ENCODE results near the gene A4GALT. TPM values are rescaled to one million over a fixed set of nuclear protein-coding genes. Genes with fewer than 3 reads are reported as not detected.
A peak's percentile ranks its signal among the peaks of the same experiment; 100 is the strongest.

Gene A4GALT
- total and polyA plus RNA-seq, 11 donors: 30.7 to 230 (median 67.2) TPM

DNA sequence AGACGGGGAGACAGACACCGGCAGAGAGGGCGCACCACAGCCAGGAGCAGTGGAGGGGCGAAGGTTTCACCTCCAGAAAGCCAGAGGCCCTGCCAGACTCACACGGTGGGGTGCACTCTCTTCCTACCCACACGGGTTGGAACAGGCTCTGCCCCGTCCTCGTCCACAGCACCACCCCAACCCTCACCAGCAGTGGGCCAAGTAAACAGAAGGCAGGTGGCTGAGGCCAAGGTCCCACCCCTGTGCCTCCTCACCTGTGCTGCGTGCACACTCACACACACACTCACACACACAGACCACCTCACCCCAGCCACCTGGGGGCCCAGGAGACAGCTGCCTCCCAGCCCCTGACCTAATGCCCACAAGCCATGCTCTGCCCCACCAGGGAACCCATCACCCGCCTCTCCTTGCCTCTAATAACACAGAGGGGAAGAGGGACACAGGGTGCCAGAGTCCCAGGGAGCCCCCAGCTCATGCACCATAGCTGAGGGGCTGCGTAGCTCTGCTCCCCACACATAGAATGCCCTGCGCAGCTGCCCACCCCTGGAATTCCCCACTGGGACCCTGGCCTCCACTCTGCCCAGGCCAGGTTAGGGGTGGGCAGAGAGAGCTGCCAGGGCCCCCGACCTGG, 74.6 kb downstream of the A4GALT start:
- H3K27ac ChIP-seq: peak overlapping the region; percentile 84 to 97 (median 92)
- peak overlapping the region; percentile 17 to 94 (median 47) for H3K4me3 ChIP-seq
- H3K36me3 ChIP-seq: no peaks in the 10 kb centered on the region
- no peaks in the 10 kb centered on the region for H3K9me3 ChIP-seq
- no peaks in the 10 kb centered on the region for H3K27me3 ChIP-seq
- TF ChIP-seq, protein P1, sequence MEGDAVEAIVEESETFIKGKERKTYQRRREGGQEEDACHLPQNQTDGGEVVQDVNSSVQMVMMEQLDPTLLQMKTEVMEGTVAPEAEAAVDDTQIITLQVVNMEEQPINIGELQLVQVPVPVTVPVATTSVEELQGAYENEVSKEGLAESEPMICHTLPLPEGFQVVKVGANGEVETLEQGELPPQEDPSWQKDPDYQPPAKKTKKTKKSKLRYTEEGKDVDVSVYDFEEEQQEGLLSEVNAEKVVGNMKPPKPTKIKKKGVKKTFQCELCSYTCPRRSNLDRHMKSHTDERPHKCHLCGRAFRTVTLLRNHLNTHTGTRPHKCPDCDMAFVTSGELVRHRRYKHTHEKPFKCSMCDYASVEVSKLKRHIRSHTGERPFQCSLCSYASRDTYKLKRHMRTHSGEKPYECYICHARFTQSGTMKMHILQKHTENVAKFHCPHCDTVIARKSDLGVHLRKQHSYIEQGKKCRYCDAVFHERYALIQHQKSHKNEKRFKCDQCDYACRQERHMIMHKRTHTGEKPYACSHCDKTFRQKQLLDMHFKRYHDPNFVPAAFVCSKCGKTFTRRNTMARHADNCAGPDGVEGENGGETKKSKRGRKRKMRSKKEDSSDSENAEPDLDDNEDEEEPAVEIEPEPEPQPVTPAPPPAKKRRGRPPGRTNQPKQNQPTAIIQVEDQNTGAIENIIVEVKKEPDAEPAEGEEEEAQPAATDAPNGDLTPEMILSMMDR (IDR thresholded peaks at IDR 0.05): no peak
- no peak for TF ChIP-seq POLR2A (IDR thresholded peaks at IDR 0.05)
- intact Hi-C loops (cut with DNase I): loop anchor here in 2 of 10 donors (2.0 to 5.0 kb wide), 3 partner anchors 31 to 211 kb away; partner anchors contain the start of genes POLDIP3 (in 2 of the 2) and ARFGAP3 (in 1 of the 2)
- H3K4me1 ChIP-seq: peaks cover 30 to 81% (median 73%) of the 10 kb centered on the region in 12 donors
- DNase-seq: no peak
- 30 to 55% (median 44%) methylated on average over 8 to 13 of the region's 13 CpGs for WGBS, 4 donors
- peak in 2 of 4 donors; percentile 0 to 2 for ATAC-seq

DNA sequence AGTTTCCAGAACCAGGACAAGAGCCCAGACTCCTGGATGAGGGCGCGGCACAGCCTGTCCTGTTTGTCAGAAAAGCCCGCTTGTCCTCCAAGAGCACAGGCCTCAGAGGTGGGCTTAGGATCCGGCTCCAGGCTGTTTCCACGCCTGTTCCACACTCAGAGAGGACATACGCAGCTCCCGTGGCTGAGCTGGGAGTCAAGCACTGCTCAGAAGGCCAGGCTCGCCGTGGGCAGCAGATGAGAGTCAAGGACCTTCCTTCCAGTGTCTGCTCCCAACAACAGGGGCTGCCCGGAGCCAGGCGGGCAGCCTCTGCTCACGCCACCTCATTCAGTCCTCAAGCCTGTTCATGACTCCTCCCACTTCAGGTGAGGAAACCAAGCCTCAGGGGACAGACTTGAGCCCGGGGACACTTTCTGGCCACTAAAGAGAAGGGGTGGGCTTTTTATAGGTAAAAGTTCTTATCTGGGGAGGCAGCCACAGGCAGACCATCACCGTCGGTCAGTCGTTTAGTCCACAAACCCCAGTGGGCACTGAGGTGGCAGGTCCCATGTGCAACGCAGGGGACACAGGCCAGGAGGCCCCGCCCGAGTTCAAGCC, 75.2 kb downstream of the A4GALT start:
- Histone ChIP-seq H3K4me3 (peak overlapping the region in 11 of 12 donors; percentile 25 to 94 (median 48)), H3K27me3 (no peaks in the 10 kb centered on the region), H3K4me1 (peaks cover 30 to 81% (median 74%) of the 10 kb centered on the region in 12 donors), H3K9me3 (no peaks in the 10 kb centered on the region), H3K27ac (peak overlapping the region; percentile 84 to 97 (median 92)), H3K36me3 (peaks cover 0 to 1% (median 0%) of the 10 kb centered on the region in 9 donors)
- intact Hi-C loops (cut with DNase I): loop anchor here in 2 of 10 donors (5.0 kb wide), 2 partner anchors 52 to 212 kb away; partner anchors contain the start of gene ARFGAP3 (in 1 of the 2)
- no peak for TF ChIP-seq POLR2A (IDR thresholded peaks at IDR 0.05)
- TF ChIP-seq, protein P1 (IDR thresholded peaks at IDR 0.05): no peak
- ATAC-seq (peak in 2 of 4 donors; percentile 10 to 16), DNase-seq (peak in 1 of 5 donors; percentile 44)
- 21 to 40% (median 28%) methylated on average over 12 to 19 of the region's 19 CpGs for WGBS, 4 donors

DNA sequence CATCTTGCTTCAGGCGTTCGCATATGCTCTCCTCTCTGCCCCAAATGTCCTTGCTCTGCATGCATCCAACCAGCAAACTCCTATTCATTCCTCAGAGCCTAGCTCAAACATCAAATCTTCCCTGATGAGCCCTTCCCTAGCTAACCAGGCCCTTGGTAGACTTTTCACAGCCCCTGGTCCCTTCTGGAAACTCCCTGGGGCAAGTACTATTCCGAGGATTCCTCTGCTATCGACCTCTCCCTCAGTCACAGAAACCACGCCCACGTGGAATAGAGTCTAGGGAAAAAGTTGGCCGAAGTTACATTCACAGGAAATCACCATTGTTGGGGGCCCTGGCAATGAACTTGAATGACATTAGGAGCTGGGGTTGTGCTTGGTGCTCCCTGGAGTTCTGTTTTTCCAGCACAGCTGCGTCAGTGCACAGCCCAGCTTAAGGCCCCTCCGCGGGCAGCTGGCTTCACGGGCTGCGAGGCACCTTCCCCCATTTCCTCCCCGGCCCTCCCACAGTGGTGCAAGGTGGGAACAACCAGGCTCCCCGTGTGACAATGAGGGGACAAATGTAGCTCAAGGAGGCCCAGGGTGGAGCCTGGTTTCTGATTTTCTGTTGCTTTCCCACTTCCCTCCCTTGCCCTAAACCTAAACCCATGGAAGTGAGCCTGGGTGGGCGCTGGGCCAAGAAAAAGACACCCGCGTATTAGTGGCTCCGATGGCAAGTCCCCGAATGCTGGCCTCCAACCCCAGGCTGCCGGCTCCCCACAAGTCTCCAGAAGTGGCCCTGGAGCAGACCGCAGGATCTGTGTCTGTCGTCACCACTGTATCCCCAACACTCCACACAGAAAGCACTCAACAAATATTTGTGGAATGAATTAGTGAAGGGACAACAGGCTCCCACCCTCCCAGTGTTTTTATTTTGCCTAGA, 76.0 kb downstream of the A4GALT start:
- Histone ChIP-seq H3K4me3 (peak overlapping the region in 11 of 12 donors; percentile 3 to 94 (median 48)), H3K9me3 (no peaks in the 10 kb centered on the region), H3K4me1 (peaks cover 30 to 85% (median 73%) of the 10 kb centered on the region in 12 donors), H3K27me3 (no peaks in the 10 kb centered on the region), H3K27ac (peak overlapping the region; percentile 84 to 97 (median 92)), H3K36me3 (peaks cover 0 to 3% (median 0%) of the 10 kb centered on the region in 9 donors)
- DNase-seq (peak; percentile 65 to 81 (median 69)), ATAC-seq (peak in 3 of 4 donors; percentile 1 to 53 (median 6))
- TF ChIP-seq, protein P1 (IDR thresholded peaks at IDR 0.05): no peak
- no peak for TF ChIP-seq POLR2A (IDR thresholded peaks at IDR 0.05)
- intact Hi-C loops (cut with DNase I): loop anchor here in 2 of 10 donors (5.0 kb wide), 2 partner anchors 53 to 213 kb away; partner anchors contain the start of gene ARFGAP3 (in 1 of the 2)
- WGBS, 4 donors: 9 to 19% (median 15%) methylated on average over 22 of the region's 22 CpGs

Measured in heart left ventricle (tissue), 16 donors.